HG02852 (cell line): Measurements from ENCODE around the gene ALDH9A1.
"Not testable (repeated sequence)": the region's sequence is repeated elsewhere in the genome, so short reads cannot be mapped to it uniquely, and the experiment has no call there.

Experiments used
- ATAC-seq: cut with Tn5 transposase; IDR thresholded peaks from one replicate; pipeline ENCODE4 v1.9.1; 2021; ENCODE audit warnings: mild to moderate bottlenecking, moderate library complexity; ENCODE audit not compliant: unreplicated experiment

ALDH9A1 gene

DNA sequence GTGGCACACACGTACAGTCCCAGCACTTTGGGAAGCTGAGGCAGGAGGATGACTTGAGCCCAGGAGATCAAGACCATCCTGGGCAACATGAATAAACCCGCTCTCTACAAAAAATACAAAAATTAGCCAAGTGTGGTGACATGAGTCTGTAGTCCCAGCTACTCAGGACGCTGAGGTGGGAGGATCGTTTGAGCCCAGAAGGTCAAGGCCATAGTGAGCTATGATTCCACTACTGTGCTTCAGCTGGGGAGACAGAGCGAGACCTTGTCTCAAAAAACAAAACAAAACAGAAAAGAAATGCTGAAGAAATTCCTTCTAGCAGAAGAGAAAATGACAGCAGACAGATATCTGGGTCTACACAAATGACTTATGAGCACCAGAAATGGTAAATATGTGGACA, 10.3 kb downstream of the ALDH9A1 start:
- ATAC-seq = no peak

DNA sequence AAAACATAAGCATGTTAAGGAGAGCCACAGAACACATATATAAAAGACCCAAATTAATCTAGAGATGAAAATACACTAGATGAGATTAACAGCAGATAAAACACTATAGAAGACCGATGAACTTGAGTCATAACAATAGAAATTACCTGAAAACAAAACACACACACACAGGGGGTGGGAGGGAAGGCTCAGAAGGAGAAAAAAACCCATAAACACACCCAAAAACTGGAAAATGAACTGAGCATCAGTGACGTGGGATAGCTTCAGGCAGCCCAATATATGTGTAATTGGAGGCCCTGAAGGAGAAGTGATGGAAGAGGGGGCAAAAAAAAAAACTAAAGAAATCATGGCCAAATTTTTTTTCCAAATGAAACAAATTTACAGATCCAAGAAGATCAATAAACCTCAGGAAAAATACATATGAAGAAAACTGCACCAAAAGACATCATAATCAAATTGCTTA, 11.4 kb downstream of the ALDH9A1 start:
- ATAC-seq = peak; percentile 44

DNA sequence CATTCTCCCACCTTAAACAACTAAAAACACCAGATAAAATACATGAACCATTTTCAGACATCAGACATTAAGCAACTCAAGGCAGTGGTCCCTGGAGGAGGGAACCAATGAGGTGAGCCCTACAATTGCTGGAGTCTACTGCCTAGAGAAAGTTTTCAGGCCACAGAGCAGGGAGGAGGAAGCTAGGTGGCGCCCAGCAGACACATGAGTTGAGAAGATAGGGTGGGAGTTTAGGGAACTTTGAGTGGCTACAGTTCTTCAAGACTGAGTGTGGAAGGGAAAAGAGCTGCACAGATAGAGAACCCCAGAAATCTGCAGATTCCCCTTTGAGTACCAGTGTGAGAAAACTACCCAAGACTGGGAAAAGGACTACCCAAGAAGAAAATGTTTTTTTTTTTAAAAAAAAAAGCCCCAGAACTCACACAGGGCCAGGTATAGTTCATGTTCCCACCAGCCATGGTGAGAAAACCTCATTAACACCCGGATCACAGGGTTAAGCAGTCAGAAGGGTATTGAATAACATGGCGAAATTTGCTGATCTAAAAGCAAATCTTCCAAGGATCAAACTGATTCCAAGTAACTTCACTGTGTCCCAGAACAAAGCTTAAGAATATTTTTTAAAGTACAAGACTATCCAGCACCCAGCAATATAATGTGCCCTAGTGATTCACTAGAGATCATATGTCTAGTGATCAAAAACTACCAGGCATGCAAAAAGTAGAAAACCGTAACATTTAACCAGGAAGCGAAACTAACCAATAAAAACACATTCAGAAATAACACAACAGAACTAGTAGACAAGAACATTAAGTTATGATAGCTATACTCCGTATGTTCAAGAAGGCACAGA, 12.0 kb downstream of the ALDH9A1 start:
- peak; percentile 67 for ATAC-seq

DNA sequence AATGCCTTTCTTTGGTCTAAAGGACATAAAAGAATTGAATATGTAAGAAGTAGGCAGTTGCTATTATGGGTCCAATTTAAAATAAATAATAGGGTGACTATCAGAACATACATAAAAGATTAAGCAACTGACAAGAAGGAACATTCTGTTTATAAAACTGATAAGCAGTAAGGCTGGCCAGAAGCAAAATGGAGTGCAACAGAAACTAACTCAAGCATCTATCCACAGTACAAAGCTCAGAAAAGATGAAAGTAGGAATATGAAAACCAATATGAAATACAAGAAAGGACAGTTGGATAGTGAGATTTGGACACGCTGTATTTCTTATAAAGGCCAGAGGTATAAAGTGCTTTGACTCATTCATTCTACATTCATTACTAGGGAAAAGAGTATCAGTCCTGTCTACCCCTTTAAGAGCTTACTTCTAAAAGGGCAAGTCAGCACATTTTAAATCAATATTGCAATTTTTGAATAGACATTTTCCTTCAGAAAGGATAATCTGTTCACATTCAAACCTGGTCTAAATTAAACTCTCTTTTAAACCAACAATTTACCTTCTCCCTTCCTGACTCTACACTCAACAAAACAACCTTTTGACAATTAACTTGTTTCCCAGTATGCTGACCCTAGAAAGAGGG, 14.4 kb downstream of the ALDH9A1 start:
- no peak for ATAC-seq

DNA sequence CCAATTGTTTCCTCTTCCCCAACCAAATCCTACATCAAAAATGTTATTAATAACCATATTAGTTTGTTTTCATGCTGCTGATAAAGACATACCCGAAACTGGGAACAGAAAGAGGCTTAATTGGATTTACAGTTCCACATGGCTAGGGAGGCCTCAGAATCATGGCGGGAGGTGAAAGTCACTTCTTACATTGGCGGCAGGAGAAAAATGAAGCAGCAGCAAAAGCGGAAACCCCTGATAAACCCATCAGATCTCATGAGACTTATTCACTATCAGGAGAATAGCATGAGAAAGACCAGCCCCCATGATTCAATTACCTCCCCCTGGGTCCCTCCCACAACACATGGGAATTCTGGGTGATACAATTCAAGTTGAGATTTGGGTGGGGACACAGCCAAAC, 17.6 kb downstream of the ALDH9A1 start:
- not testable (repeated sequence) for ATAC-seq

DNA sequence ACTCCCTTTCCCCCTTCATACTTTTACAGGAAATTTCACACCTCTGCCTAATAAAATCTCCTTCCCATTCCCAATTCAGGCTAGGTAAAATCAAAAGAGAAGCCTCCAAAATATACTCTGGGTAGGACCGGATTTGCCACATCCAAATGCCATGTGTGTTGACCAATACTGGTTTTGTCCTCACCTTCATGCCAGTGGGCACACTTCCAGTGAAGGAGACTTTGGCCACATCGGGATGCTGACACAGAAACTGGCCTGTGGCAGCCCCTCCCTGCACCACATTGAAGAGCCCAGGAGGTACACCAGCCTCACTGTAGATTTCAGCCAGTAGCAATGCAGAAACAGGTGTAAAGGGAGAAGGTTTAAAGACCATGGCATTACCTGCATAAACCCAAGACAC, 18.1 kb downstream of the ALDH9A1 start:
- ATAC-seq = no peak

DNA sequence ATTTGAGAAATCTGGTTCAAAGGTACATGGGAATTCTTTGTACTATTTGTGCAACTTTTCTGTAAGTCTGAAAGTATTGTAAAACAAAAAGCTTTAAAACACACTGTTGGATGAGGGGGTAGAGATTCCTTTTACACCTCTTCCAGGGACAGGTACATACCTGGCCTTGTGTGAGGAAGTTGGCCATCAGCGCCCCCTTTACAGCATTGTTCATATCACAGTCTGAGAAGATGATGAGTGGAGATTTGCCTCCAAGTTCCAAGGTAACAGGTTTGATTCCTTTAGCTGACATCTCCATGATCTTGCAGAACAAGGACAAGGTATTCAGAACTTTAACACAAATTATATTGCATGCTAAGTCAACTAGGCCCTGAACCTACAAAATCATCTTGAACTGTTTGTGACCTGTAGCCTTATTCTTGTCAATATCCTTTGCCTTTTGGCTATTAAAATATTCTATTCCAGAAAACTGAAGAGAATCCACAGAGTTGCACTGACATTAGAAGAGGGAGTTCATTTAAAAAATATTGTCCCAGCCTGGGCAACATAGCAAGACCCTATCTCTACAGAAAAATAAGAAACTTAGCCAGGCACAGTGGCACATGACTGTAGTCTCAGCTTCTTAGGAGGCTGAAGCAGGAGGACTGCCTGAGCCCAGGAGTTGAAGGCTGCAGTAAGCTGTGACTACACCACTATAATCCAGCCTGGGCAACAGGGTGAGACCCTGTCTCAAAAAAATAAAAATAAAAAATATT, 18.9 kb downstream of the ALDH9A1 start:
- no peak for ATAC-seq

DNA sequence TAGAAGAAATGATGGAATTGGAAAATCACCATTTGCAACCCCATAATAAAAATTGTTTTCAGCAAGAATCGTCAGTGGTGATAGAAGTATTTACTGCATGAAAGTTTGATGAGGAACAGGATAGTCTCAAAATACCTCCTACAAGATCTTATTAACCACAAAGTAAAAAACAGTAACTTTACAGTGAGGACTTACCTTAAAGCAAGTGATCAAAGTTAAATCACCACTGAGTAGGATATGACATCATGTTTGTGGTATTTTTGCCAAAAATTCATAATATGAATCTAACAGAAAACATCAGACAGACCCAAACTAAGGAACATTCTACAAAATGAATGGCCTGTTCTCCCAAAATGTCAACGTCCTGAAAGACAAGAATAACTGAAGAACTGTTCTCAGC, 19.9 kb downstream of the ALDH9A1 start:
- ATAC-seq = no peak

DNA sequence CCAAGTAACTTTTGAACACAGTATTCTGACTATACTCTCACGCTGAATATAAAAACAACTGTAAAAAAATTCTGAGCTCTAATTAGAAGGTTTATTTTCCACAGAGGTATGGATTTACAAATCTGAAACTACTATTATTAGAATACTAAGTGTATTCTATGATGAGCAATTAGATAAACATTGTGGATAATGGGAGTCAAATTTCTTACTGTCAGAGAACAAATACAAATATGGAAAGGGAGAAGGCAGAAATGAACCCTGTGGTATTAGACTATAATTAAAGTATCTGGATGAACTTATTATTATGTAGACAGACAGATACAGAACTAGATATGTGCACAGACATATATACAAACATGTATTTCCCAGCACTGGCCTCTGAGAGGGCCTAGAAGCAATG, 22.6 kb downstream of the ALDH9A1 start:
- ATAC-seq = no peak

DNA sequence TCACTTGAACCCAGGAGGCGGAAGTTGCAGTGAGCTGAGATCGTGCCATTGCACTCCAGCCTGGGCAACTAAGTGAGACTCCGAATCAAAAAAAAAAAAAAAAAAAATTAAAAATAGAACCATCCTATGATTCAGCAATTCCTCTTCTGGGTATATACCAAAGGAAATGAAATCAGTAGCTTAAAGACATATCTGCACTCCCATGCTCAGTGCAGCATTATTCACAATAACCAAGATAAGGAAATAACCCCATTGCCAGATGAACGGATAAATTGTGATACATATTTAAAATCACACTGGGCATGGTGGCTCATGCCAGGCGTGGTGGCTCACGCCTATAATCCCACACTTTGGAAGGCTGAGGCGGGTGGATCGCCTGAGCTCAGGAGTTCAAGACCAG, 23.8 kb downstream of the ALDH9A1 start:
- ATAC-seq = no peak

DNA sequence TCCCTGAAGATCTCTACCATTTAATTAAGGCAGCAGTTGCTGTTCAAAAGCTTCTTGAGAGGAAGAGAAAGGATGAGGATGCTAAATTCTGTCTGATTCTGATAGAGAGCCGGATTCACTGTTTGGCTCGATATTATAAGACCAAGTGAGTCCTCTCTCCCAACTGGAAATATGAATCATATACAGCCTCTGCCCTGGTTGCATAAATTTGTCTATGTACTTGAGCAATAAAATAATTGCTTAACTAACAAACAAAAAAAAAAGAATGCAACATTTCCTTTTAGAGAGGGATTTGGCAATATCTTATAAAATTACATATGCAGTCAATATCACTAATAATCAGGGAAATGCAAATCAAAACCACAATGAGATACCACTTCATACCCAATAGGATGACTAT, 26.8 kb downstream of the ALDH9A1 start:
- no peak for ATAC-seq

DNA sequence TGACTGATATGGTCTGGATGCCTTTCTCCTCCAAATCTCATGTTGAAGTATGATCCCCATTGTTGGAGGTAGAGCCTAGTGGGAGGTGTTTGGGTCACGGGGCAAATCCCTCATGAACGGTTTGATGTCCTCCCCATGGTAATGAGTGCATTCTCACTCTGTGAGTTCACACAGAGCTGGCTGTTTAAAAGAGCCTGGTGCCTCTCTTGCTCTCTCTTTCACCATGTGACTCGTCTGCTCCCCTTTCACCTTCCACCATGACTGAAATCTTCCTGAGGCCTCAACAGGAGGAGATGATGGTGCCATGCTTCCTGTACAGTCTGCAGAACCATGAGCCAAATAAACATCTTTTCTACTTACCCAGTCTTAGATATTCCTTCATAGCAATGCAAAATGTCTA, 30.2 kb downstream of the ALDH9A1 start:
- no peak for ATAC-seq

DNA sequence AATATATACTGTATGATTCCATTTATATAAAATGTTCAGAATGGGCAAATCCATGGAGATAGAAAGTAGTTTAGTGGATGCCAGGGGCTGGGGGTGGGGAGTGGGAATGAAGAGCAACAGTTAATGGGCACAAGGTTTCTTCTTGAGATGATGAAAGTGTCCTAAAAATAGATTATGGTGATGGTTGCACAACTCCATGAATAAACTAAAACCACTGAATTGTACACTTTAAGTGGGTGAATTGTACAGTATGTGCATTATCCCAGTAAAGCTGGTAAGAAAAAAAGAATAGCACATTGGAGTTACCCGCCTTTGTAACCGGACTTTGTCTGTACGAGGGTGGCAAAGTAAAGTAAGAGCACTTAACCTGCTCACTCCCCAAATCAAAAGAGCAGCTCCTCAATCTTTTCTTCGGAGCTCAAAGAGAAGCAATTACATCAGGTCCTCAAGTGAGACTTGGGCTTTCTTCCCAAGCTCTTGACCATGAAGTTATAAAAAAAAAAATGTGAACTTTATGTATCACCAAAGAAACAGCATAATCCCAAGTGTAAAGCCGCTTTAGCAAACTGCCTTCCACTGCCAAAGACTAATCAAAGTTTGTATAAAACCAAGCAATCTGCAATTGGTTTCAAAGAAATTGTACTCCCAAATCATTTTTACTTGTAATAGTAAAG, 32.1 kb downstream of the ALDH9A1 start:
- ATAC-seq = no peak

DNA sequence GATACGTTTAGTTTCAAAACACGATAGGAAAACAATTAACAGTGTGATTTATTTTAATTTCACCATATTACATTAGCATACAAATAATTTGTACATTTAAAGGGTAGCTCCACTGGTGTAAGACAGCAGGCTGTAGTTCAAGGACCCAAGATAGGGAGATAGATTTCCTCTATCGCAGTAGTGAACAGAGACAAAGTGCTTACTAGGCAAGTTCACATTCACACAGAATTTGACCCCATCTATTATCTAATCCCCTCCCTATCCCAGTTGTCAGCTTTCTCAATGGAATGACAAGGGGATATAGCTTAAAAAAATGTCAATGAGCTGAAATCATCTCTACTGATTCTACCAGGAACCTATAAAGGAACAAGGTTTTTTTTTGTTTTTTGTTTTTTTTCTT, 36.2 kb downstream of the ALDH9A1 start:
- ATAC-seq = no peak

DNA sequence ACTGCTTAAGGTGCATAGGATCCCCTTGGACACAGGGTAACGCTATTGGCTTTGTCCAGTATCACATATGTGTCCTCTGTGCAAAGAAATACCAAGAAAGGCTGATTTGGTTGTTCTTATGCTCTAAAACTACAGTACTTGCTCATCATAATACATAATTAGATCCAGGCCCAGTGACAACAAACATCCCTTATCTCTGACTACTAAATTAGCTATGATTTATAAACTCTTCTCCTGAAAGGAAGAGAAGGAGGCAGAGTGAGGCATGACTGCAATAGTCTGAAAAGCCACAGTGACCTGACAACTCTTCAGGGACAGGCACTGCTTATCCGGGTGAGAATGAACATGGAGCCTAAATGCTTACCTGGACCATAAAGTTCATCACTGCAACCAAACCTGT, 36.7 kb downstream of the ALDH9A1 start:
- ATAC-seq = no peak

DNA sequence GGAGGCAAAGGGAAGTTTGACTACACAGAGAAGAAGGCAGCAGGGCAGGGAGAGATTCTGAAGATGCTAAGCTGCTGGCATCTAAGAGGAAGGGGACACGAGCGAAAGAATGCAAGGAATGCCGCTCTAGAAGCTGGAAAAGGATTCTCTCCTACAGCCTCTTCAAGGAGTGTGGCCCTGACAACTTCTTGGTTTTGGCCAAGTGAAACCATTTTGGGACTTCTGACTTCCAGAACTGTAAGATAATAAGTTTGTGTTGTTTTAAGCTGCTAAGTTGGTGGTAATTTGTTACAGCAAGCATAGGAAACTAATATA, 38.8 kb downstream of the ALDH9A1 start:
- no peak for ATAC-seq

DNA sequence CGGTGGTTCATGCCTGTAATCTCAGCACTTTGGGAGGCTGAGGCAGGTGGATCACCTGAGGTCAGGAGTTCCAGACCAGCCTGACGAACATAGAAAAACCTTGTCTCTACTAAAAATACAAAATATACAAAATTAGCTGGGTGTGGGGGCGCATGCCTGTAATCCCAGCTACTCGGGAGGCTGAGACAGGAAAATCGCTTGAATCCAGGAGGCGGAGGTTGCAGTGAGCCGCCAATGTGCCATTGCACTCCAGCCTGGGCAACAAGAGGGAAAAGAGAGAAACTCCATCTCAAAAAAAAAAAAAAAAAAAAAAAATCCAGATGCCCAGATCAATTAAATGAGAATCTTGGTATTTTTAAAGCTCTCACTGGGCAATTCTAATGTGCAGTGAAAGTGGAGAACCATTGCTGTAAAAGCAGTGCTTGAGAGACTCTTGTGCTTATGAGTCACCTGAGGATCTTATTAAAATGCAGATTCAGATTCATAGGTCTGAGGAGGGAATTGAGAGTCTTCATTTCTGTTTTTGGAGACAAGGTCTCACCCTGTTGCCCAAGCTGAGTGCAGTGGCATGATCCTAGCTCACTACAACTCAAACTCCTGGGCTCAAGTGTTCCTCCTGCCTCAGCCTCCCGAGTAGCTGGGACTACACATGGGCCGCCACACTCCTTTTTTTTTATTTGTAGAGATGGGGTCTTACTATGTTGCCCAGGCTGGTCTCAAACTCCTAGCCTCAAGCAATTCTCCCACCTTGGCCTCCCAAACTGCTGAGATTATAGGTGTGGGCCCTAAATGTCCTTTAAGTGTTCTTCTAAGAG, 39.4 kb downstream of the ALDH9A1 start:
- not testable (repeated sequence) for ATAC-seq

DNA sequence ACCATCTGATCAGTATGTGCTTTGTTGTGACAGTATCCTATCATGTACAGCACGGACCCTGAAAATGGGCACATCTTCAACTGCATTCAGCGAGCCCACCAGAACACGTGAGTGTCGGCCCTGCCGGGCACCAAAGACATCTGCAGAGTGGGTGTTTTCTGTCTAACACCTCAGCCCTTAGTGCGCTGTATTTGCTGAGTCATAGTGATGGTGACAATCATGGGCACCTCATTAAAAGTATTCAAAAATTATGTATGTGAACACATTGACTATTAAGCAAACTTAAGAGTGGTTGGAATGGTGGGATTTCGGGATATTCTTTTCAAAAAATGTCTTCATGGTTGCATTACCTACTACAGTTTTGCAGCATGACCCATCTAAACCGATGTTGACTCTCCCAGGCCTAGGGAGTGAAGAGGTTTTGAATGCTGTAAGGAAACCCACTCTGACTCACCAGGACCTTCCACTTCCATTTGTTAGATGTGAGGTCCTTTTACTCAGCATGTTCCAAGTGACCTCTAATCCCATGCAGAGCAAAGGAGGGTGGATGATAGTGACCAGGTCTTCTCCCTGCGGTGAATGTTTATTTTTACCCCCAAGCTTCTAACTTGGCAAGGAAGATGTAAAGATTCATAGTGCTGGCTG, 47.3 kb downstream of the ALDH9A1 start:
- ATAC-seq = no peak

DNA sequence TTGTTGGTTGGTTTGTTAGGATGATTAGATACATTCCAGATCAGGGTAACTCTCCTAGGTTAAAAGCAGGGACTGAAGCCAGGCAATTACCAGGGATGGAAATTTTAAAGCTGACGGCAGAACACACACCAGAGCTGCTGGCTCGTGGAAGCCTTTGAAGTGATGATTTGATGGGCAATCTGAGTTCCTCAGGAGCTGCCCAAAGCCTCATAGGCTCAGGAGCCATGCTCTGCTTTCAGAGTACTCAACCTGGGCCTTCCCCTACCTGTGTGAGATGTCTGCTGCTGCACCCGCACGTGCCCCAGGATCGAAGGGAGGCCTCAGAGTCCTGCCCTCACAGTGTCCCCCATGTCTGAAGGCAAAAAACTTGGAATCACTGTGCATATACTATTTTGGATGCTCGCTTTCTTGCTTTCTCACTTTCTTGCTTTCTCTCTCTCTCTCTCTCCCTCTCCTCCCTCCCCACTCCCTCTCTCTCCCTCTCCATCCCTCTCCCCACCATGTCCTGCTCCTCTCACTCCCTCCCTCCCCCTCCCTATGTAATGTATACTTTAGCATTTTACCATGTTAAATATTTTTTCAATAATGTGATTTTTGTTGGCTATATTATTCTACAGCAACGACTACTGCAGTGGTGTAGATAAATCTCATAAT, 49.3 kb downstream of the ALDH9A1 start:
- no peak for ATAC-seq

DNA sequence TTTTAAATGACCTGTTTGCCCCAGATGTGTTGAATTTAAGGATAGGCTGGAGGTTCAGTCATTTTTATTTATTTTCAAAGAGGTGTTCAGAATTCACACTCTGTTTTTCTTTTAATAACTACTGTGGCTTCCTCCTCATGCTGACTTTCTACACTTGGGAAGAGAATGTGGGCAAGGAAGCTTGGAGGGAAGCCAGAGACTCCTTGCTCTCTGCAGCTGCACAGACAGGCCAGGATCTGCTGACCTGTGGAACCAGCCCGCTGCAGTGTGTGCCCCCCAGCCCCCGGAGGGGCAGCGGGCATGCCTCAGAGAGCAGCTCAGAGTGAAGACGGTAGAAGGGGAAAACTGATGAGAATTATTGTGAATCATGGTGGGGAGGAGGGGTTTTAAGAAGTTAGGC, 50.4 kb downstream of the ALDH9A1 start:
- no peak for ATAC-seq
